GM20431 (cell line): ENCODE data around the gene CADPS.

Experiments
- in situ Hi-C: fragments of 300-500 bp; cut with MseI, MboI; formaldehyde crosslinking; loops from one replicate; pipeline ENCODE4 v1.15.0; 2020; ENCODE audit warnings: low sequenced_read_pairs; ENCODE audit not compliant: unreplicated experiment

Gene CADPS

GRCh38 chr3:62873761-62874710 is 1.2 kb downstream of the CADPS start:
- in situ Hi-C loops: no loop called here

- in situ Hi-C loops: no loop called here
Measured at GRCh38 chr3:62873451-62873760, 1.8 kb downstream of the CADPS start.

- in situ Hi-C loops: no loop called here
Measured at GRCh38 chr3:62872318-62872717, 2.9 kb downstream of the CADPS start.

GRCh38 chr3:62870321-62870720 is 4.9 kb downstream of the CADPS start:
- in situ Hi-C loops: no loop called here

GRCh38 chr3:62863648-62864047 is 11.6 kb downstream of the CADPS start:
- in situ Hi-C loops: no loop called here

GRCh38 chr3:62859203-62859791 is 15.9 kb downstream of the CADPS start:
- in situ Hi-C loops: no loop called here

GRCh38 chr3:62845996-62846395 is 29.2 kb downstream of the CADPS start:
- in situ Hi-C loops: no loop called here

- in situ Hi-C loops: no loop called here
Measured at GRCh38 chr3:62843508-62843907, 31.7 kb downstream of the CADPS start.

- in situ Hi-C loops: no loop called here
Measured at GRCh38 chr3:62839748-62840147, 35.5 kb downstream of the CADPS start.

GRCh38 chr3:62837145-62837787 is 38.0 kb downstream of the CADPS start:
- in situ Hi-C loops: no loop called here

- in situ Hi-C loops: no loop called here
Measured at GRCh38 chr3:62835554-62836236, 39.5 kb downstream of the CADPS start.

- in situ Hi-C loops: no loop called here
Measured at GRCh38 chr3:62833538-62833937, 41.7 kb downstream of the CADPS start.

GRCh38 chr3:62832553-62832952 is 42.7 kb downstream of the CADPS start:
- in situ Hi-C loops: no loop called here

- in situ Hi-C loops: no loop called here
Measured at GRCh38 chr3:62830727-62831322, 44.4 kb downstream of the CADPS start.

- in situ Hi-C loops: no loop called here
Measured at GRCh38 chr3:62827550-62827949, 47.7 kb downstream of the CADPS start.

GRCh38 chr3:62824965-62825592 is 50.1 kb downstream of the CADPS start:
- in situ Hi-C loops: no loop called here

GRCh38 chr3:62823461-62824050 is 51.7 kb downstream of the CADPS start:
- in situ Hi-C loops: no loop called here

GRCh38 chr3:62822905-62823304 is 52.3 kb downstream of the CADPS start:
- in situ Hi-C loops: no loop called here

GRCh38 chr3:62818347-62818746 is 56.9 kb downstream of the CADPS start:
- in situ Hi-C loops: no loop called here
